ENCODE results near the gene CFAP299.
"Not testable (repeated sequence)": the region's sequence is repeated elsewhere in the genome, so short reads cannot be mapped to it uniquely, and the experiment has no call there.

Gene CFAP299

GRCh38 chr4:80614319-80614718, 278.8 kb downstream of the CFAP299 start:
- DNase-seq, result no peak

DNA sequence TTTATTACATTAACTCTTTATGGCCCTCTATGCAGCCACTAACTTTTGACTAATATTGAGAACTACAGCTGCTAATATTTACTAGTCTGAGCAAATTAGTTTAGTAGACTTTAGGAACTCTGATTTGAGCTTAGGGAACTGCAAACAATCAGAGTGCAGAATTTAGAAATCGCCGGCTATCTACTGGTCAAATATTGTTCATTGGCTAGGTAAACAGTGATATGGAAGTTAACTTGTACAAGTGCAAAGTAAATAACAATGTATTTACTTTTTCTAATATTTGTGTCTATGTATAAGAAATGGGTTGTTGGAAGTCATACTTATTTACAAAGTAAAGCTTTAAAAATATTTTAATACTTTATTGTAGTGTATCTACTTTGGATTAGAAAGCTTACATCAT, 279.6 kb downstream of the CFAP299 start:
- no peak for DNase-seq

GRCh38 chr4:80619070-80619674, 283.6 kb downstream of the CFAP299 start:
- DNase-seq, result no peak

- DNase-seq, result no peak
Observed at GRCh38 chr4:80631861-80632260, 296.3 kb downstream of the CFAP299 start.

GRCh38 chr4:80637190-80637589, 301.7 kb downstream of the CFAP299 start:
- no peak for DNase-seq

- no peak for DNase-seq
Observed at GRCh38 chr4:80646061-80646460, 310.5 kb downstream of the CFAP299 start.

- no peak for DNase-seq
Observed at GRCh38 chr4:80655662-80656061, 320.1 kb downstream of the CFAP299 start.

DNA sequence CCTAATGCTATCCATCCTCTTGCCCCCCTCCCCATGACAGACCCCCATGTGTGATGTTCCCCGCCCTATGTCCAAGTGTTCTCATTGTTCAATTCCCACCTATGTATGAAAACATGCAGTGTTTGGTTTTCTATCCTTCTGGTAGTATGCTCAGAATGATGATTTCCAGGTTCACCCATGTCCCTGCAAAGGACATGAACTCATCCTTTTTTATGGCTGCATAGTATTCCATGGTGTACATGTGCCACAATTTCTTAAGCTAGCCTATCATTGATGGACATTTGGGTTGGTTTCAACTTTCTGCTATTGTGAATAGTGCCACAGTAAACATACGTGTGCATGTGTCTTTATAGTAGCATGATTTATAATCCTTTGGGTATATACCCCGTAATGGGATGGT, 334.6 kb downstream of the CFAP299 start:
- not testable (repeated sequence) for DNase-seq

- DNase-seq, result no peak
Observed at GRCh38 chr4:80678413-80678812, 342.9 kb downstream of the CFAP299 start.

DNA sequence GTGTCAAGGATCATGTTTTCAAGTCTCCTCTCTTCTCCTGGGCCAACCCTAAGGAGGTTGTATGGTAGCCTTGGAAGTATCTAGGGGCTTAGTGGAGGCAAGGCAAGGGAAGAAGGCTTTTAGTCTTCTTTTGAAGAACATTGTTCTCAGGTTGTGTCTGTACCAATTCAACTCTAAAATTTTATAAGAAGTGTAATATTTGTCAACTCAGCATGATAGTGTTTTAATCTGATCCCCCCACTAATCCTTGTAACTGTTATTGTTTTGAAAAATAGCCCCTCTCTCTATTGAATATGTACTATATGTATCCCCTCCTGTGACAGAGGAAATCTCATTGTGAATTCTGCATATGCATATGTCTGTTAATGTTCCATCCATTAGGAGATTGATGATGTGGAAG, 345.4 kb downstream of the CFAP299 start:
- DNase-seq, result no peak

- DNase-seq, result no peak
Observed at GRCh38 chr4:80685214-80685613, 349.7 kb downstream of the CFAP299 start.

- DNase-seq, result not testable (repeated sequence)
Observed at GRCh38 chr4:80687736-80688135, 352.2 kb downstream of the CFAP299 start.

GRCh38 chr4:80694171-80694570, 358.6 kb downstream of the CFAP299 start:
- DNase-seq, result no peak

DNA sequence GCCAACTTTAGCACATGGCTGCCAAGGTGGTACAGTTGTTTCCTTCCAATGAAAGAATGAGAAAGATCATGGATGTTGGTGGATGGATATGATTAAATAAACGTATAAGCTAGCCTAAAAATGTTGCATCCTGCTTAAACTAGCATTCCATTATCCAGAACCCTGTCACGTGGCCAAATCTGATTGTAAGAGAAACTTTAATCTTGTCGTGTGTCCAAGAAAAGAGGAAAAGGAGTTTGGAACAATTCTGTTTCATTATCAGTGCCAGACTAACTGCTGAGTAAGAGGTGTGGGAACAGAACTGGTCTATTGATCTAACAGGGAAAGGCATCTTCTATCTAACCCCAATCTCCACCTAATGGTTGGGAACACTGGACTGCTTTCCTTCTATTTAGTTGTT, 369.8 kb downstream of the CFAP299 start:
- no peak for DNase-seq

GRCh38 chr4:80709082-80709869, 373.7 kb downstream of the CFAP299 start:
- no peak for DNase-seq

DNA sequence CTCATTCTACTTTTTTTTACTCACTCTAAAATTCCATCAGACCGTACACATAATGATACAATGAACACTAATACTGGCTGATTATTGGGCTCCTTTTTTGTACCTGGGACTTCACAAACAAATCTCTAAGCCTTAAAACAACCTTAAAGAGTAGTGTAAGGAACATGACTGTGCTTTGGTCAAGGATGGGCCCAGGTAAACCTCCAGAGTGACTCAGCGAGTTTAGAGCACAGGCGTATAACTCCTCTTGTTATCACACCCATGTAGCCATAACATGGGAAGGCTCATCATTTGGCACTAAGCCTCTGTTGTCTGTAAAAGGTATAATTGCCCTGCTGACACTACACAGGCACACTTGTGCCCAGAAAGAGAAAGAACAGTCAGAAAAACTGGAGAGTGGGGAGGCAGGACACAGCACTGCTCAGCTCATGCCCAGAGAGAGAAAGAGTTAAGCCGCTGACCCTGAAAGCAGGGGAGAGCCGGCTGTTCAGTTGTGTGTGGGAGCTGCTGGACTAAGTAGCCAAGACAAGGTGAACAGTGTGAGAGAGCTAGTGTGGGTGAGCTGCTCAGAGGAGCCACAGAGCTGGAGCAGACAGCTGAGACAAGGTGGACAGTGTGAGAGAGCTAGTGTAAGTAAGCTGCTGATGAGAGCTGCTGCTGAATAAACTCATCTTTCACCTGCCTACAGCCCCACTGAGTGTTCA, 375.4 kb downstream of the CFAP299 start:
- no peak for DNase-seq

DNA sequence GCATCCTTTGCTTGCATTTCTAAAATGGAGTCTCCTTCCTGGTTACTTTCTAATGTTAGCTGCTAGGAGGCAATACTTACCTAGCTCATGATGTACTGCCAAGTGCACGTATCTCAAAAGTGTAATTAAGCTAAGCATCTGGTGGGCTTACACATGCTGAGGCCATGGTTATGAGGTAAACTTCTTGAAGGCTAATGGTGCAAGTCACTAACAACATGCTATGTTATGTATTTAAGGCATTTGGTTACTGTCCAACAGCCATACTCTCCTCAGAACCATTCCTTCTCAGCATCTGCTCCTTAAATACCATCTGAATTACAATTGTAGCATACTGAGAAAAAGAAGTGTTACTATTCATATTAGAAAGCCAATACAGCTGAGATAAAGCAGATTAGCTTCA, 376.4 kb downstream of the CFAP299 start:
- no peak for DNase-seq

DNA sequence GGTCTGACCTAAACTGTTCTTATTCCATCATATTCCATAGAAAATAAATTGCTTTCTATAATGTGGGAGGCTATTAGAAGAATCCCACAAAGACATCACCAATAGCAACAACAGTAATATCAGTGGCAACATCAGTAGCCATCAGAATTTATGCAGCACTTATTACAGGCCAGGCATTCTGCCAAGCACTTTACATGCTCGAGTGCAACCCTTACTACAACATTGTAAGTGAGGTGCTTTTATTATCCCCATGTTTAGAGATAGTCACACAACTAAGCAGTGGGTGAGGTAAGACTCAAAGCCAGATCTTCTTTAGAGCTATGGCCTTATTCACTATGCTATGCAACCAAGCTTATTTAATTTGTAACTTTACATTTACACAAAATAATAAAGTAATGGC, 377.9 kb downstream of the CFAP299 start:
- DNase-seq, result peak; percentile 18

DNA sequence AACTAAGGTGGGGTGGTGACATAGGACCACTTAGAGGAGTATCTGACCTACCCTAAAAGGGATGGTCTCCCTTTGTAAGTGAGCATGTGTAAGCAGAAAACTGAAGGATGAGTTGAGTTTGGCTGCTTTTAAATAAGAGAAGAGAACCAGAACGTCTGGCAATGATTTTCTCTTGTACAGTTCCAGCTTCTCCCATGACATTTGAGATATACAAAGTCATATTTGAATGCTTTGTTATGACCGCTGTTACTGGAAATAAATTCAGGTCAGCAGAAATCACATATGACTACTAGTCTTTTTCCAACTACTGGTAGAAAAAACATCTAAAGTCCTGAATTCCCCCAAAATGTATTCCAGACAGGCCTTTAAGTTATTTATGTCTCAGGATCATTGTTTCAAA, 381.7 kb downstream of the CFAP299 start:
- DNase-seq, result no peak

- no peak for DNase-seq
Observed at GRCh38 chr4:80726471-80726870, 390.9 kb downstream of the CFAP299 start.

GRCh38 chr4:80730158-80730557, 394.6 kb downstream of the CFAP299 start:
- no peak for DNase-seq

DNA sequence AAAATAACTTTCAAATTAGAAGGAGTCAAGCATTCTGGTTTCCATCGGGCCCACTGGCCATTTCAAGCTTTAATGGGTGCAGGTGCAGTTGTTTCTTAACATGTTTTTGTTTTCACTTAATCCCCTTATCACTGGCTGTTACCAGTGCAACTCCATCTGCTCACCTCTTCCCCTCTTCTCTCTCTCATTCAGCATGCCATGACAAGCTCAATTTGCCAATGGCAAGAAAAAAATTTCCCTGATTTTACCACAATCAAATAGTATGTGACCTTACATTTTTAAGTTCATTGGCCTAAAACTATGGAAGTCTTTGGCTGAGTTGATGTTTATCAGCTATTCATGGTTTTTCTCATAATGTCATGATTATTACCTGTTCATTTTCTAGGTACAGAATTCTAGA, 395.9 kb downstream of the CFAP299 start:
- DNase-seq, result no peak

DNA sequence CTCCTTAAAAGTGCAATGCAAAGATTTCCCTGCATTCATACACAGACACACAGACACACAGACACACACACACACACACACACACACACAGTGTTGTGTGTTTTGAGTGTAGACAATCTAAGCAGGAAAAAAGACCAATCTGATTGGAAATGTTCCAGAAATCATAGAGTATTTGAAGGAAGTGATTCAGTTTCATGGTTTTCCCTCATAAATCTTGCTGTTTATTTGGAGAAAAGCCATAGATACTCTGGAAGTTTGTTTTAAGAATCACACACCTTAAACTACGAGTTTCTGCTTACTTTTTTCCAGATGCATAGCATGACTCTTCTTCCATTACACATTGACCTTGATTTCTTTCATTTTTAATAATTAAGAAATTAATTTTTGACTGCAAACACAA, 396.5 kb downstream of the CFAP299 start:
- no peak for DNase-seq

- DNase-seq, result no peak
Observed at GRCh38 chr4:80740375-80740774, 404.8 kb downstream of the CFAP299 start.

Data from NCI-H1694 (cell line).